ENCODE measurements around the gene GK.
A peak's percentile ranks its signal among the peaks of the same experiment; 100 is the strongest.
"Not testable (repeated sequence)": the region's sequence is repeated elsewhere in the genome, so short reads cannot be mapped to it uniquely, and the experiment has no call there.

Gene GK

GRCh38 chrX:30618160-30618765, 35.0 kb upstream of the GK start:
- in situ Hi-C loops (cut with MboI; ENCODE audit: low sequenced_read_pairs, unreplicated experiment) = no loop called here
- peak; percentile 20 for DNase-seq (ENCODE audit: low spot score)
- no peak for TF ChIP-seq CTCF (IDR thresholded peaks at IDR 0.05; ENCODE audit: borderline replicate concordance, control extremely low read depth, extremely low read depth, insufficient read depth, missing control alignments)

DNA sequence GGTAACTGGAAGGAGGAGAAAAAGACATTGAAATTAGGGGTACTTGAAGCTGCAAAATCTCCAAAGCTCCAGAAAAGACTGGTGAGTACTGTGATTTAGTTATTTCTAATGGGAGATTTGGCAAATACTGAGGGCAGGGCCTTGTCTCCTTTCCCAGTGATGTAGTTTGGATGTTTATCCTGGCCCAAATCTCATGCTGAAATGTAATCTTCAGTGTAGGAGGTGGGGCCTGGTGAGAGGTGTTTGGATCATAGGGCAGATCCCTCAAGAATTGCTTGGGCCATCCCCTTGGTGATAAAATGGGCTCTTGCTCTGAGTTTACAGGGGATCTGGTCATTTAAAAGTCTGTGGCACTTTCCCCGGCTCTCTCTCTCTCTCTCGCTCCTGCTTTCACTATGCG, 33.1 kb upstream of the GK start:
- in situ Hi-C loops (cut with MboI; ENCODE audit: low sequenced_read_pairs, unreplicated experiment) = no loop called here
- DNase-seq (ENCODE audit: low spot score) = no peak
- no peak for TF ChIP-seq CTCF (IDR thresholded peaks at IDR 0.05; ENCODE audit: borderline replicate concordance, control extremely low read depth, extremely low read depth, insufficient read depth, missing control alignments)

DNA sequence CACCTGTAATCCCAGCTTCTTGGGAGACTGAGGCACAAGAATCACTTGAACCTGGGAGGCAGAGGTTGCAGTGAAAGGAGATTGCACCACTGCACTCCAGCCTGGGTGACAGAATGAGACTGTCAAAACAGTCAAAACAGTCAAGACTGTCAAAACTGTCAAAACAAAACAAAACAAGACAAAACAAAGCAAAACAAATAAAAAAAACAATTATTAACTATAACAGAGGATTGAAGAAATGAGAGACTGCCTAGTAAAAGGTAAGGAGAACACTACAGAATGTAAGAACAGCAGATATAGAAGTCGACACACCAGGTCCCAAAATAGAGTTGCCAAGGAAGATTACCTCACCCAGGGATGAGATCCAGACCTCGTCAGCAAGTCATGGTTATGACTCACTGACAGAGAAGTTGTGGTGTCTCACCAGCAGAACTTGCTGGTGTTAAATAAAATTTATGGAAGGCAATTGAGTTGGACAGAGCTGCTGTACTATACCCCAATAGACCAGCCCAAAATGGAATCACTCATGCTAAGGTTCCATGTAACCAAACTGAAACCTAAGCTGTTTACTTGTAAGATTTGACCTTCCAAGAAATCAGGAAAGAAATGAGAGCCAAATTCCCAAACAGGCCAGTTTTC, 32.1 kb upstream of the GK start:
- in situ Hi-C loops (cut with MboI; ENCODE audit: low sequenced_read_pairs, unreplicated experiment) = no loop called here
- TF ChIP-seq CTCF (IDR thresholded peaks at IDR 0.05; ENCODE audit: borderline replicate concordance, control extremely low read depth, extremely low read depth, insufficient read depth, missing control alignments) = no peak
- DNase-seq (ENCODE audit: low spot score) = no peak

GRCh38 chrX:30622361-30622760, 30.9 kb upstream of the GK start:
- in situ Hi-C loops (cut with MboI; ENCODE audit: low sequenced_read_pairs, unreplicated experiment) = no loop called here
- no peak for DNase-seq (ENCODE audit: low spot score)
- TF ChIP-seq CTCF (IDR thresholded peaks at IDR 0.05; ENCODE audit: borderline replicate concordance, control extremely low read depth, extremely low read depth, insufficient read depth, missing control alignments) = no peak

DNA sequence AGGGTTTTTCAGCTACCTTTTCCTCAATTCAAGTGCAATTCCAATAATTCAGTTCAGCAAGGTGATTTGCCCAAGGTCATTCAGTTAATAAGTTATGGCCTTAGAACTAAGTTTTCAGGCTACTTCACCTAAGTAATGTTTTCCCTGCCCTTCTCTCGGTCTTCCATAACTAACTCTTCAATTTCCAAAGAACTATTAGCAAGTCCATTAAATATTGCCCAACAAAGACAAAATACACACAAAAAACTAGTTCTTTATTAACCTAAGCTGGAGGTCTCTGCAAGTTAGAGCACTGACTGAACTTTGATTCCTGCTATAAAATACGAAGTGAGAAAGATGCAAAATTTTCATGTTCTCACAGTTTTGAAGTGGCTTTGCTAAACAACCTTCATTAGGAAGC, 26.8 kb upstream of the GK start:
- in situ Hi-C loops (cut with MboI; ENCODE audit: low sequenced_read_pairs, unreplicated experiment) = no loop called here
- TF ChIP-seq CTCF (IDR thresholded peaks at IDR 0.05; ENCODE audit: borderline replicate concordance, control extremely low read depth, extremely low read depth, insufficient read depth, missing control alignments) = no peak
- no peak for DNase-seq (ENCODE audit: low spot score)

DNA sequence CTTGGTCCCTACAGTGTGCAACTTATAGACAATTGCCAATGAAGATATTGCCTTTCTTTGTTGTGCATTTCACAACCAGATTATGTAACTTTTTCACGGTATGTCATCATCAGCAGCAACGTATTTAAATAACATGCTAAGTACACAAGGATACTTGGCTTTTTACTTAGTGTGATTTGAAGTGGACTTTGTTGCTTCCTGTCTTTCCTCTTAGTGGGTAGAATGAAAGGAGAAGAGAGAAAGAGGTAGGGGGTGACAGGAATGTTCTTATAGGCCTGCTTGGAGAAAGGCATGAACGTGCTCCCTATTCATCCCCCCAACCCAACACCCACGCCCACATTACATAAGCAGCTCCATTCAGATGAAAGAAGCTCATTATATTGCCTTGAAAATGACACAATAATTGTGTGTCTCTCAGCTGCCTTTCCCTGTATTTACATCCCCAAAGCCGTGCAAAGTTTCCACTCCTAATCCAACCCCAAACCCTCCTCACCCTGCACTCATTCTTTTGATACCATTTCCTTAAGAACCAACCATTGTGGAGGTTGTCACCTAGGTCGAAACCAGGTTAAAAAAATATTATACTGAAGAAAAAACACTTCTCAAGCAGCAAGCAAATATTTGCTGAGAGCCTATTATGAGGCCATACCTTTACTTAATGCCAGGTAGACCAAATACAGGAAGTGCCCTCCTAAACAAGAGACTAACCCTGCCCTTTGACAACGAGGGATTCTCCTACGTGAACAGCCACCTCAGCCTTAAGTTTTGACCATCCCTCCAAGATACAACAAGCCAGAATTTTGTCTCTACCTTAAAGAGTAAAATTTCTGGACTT, 25.2 kb upstream of the GK start:
- in situ Hi-C loops (cut with MboI; ENCODE audit: low sequenced_read_pairs, unreplicated experiment) = no loop called here
- DNase-seq (ENCODE audit: low spot score) = no peak
- no peak for TF ChIP-seq CTCF (IDR thresholded peaks at IDR 0.05; ENCODE audit: borderline replicate concordance, control extremely low read depth, extremely low read depth, insufficient read depth, missing control alignments)

DNA sequence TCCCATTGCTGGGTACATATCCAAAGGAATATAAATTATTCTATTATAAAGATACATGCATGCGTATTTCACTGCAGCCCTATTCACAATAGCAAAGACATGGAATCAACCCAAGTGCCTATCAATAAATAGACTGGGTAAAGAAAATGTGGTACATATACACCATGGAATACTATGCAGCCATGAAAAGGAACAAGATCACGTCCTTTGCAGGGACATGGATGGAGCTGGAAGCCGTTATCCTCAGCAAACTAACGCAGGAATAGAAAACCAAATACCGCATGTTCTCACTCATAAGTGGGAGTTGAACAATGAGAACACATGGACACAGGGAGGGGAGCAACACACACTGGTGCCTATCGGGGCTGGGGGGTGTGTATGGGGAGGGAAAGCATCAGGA, 19.2 kb upstream of the GK start:
- DNase-seq (ENCODE audit: low spot score) = not testable (repeated sequence)

More for the DNA sequence above, 19.2 kb upstream of the GK start:
- in situ Hi-C loops (cut with MboI; ENCODE audit: low sequenced_read_pairs, unreplicated experiment) = not testable (repeated sequence)

Measured in GM13976 (cell line).